ENCODE data around the gene PFN3. TPM values are rescaled to one million over a fixed set of nuclear protein-coding genes. Genes with fewer than 3 reads are reported as not detected.

The PFN3 gene
- total RNA-seq, 1 donor from 2014 or later = not detected

DNA sequence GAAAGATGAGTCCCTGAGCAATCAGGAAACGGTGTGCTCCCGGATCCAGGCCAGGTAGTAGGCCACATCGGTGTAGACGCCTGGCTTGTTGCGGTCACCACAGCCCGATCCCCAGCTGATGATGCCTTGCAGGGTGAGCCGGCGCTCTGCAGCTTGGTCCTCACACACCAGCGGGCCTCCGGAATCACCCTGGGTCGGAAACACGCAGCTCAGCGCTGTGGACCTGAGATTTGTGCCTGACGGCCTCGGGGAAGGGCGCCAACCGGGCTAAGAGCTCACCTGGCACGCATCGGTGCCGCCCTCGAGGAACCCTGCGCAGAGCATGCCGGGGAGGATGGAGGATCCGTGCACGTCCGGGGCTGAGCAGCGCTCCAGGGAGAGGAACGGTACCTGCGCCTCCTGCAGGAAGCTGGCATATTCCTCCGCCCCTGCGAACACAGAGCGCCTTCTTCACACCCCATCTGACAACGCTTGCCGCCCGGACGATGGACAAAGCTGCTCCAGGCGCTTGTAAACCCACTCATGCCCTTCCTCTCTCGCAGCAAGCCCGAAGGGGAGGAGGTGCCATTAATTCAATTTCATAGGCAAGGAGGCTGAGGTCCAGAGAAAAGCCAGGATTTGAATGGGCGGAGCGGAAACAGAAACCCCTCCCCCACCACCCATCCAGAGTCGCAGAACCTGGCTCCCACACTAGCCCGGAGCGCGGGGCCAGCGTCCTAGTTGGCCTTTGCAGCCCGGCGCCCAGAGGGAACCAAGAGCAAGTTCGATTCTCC lies 2.0 kb upstream of the PFN3 start:
- Histone ChIP-seq H3K36me3 (no peaks in the 10 kb centered on the region), H4K20me1 (ENCODE audit: low read depth) (no peaks in the 10 kb centered on the region), H3F3A (ENCODE audit: low read depth) (peaks cover 28% of the 10 kb centered on the region), H3K79me2 (ENCODE audit: low read depth) (no peaks in the 10 kb centered on the region), H3K27me3 (peaks cover 75% of the 10 kb centered on the region), H3K4me1 (peaks cover 15% of the 10 kb centered on the region), H3K27ac (no peak overlapping the region), H3K4me3 (peak overlapping the region; percentile 49), H3K4me2 (peak overlapping the region; percentile 96), H3K9ac (no peak overlapping the region), H3K9me3 (ENCODE audit: low read depth) (no peaks in the 10 kb centered on the region), H2AFZ (replicated peaks) (peak overlapping the region; percentile 90)
- Mint-ChIP-seq H3K4me1 (peaks cover 10% of the 10 kb centered on the region), H3K4me3 (peak overlapping the region; percentile 86), H3K9me3 (no peaks in the 10 kb centered on the region), H3K36me3 (no peaks in the 10 kb centered on the region), H3K27me3 (ENCODE audit: insufficient read depth, low read depth) (peaks cover 46% of the 10 kb centered on the region), H3K27ac (no peak overlapping the region)
- DNase-seq (ENCODE audit: low spot score) = peak; percentile 88
- TF ChIP-seq, protein P1, sequence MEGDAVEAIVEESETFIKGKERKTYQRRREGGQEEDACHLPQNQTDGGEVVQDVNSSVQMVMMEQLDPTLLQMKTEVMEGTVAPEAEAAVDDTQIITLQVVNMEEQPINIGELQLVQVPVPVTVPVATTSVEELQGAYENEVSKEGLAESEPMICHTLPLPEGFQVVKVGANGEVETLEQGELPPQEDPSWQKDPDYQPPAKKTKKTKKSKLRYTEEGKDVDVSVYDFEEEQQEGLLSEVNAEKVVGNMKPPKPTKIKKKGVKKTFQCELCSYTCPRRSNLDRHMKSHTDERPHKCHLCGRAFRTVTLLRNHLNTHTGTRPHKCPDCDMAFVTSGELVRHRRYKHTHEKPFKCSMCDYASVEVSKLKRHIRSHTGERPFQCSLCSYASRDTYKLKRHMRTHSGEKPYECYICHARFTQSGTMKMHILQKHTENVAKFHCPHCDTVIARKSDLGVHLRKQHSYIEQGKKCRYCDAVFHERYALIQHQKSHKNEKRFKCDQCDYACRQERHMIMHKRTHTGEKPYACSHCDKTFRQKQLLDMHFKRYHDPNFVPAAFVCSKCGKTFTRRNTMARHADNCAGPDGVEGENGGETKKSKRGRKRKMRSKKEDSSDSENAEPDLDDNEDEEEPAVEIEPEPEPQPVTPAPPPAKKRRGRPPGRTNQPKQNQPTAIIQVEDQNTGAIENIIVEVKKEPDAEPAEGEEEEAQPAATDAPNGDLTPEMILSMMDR (IDR thresholded peaks at IDR 0.05) = peak; percentile 65
- peak; percentile 3 for TF ChIP-seq EZH2 (IDR thresholded peaks at IDR 0.05)
- TF ChIP-seq EZH2phosphoT487 (IDR thresholded peaks at IDR 0.05) = no peak

DNA sequence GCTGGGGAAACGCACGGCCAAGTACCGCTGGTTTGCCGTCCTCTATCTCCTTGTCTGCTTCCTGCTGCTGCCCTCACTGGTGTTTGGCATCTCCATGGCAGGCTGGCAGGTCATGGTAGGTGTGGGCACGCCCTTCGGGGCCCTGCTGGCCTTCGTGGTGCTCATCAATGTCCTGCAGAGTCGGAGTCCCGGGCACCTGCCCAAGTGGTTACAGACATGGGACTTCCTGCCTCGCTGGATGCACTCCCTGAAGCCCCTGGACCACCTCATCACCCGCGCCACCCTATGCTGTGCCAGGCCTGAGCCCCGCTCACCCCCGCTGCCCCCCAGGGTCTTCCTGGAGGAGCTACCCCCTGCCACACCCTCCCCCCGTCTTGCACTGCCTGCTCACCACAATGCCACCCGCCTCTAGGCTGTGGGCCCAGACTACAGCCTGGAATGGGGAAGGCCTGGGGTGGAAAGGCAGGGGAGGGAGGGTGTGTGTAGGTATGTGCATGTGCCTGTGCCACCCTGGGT lies 2.5 kb downstream of the PFN3 start:
- peaks cover 23% of the 10 kb centered on the region for H3K27me3 Mint-ChIP-seq (ENCODE audit: insufficient read depth, low read depth)
- peaks cover 35% of the 10 kb centered on the region for H3K27me3 ChIP-seq
- peaks cover 8% of the 10 kb centered on the region for H3K4me1 Mint-ChIP-seq

DNA sequence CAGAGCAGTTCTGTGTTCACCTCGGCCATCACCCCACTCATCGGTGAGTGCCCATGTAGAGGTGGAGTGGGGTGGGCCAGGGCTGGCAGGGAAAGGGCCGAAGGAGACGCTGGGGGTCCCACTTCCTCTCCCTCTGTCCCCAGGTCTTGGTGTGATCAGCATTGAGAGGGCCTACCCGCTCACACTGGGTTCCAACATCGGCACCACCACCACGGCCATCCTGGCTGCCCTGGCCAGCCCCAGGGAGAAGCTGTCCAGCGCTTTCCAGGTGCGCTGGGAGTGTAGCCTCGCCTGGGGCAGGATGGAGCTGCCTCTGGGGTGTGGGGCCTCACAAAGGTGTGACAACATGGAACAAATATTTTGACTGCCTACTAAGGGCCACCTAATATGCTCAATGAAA lies 3.7 kb downstream of the PFN3 start:
- no peaks in the 10 kb centered on the region for H3K79me2 ChIP-seq (ENCODE audit: low read depth)
- H2AFZ ChIP-seq (replicated peaks) = no peak overlapping the region
- Mint-ChIP-seq H3K27me3 (ENCODE audit: insufficient read depth, low read depth) (peaks cover 13% of the 10 kb centered on the region), H3K4me1 (peaks cover under 1% of the 10 kb centered on the region), H3K9me3 (no peaks in the 10 kb centered on the region), H3K4me3 (no peak overlapping the region), H3K27ac (no peak overlapping the region), H3K36me3 (no peaks in the 10 kb centered on the region)
- no peaks in the 10 kb centered on the region for H4K20me1 ChIP-seq (ENCODE audit: low read depth)
- no peaks in the 10 kb centered on the region for H3K9me3 ChIP-seq (ENCODE audit: low read depth)
- no peaks in the 10 kb centered on the region for H3K4me1 ChIP-seq
- no peak overlapping the region for H3K4me2 ChIP-seq
- no peak overlapping the region for H3K4me3 ChIP-seq
- peaks cover 4% of the 10 kb centered on the region for H3F3A ChIP-seq (ENCODE audit: low read depth)
- DNase-seq (ENCODE audit: low spot score) = no peak
- H3K9ac ChIP-seq = no peak overlapping the region
- TF ChIP-seq, protein P1 (IDR thresholded peaks at IDR 0.05) = no peak
- TF ChIP-seq EZH2phosphoT487 (IDR thresholded peaks at IDR 0.05) (no peak), EZH2 (IDR thresholded peaks at IDR 0.05) (no peak)
- peaks cover 24% of the 10 kb centered on the region for H3K27me3 ChIP-seq
- H3K27ac ChIP-seq = no peak overlapping the region
- no peaks in the 10 kb centered on the region for H3K36me3 ChIP-seq

More for the DNA sequence above, 2.5 kb downstream of the PFN3 start:
- H3K36me3 ChIP-seq = no peaks in the 10 kb centered on the region
- no peak overlapping the region for H3K4me3 ChIP-seq
- peaks cover 4% of the 10 kb centered on the region for H3K4me1 ChIP-seq
- TF ChIP-seq, protein P1 (IDR thresholded peaks at IDR 0.05) = no peak
- TF ChIP-seq EZH2phosphoT487 (IDR thresholded peaks at IDR 0.05) (no peak), EZH2 (IDR thresholded peaks at IDR 0.05) (no peak)
- DNase-seq (ENCODE audit: low spot score) = no peak
- no peaks in the 10 kb centered on the region for H3K79me2 ChIP-seq (ENCODE audit: low read depth)
- H3K4me3 Mint-ChIP-seq = no peak overlapping the region
- H3K27ac ChIP-seq = no peak overlapping the region
- no peak overlapping the region for H3K27ac Mint-ChIP-seq
- no peak overlapping the region for H3K4me2 ChIP-seq
- H3K9me3 ChIP-seq (ENCODE audit: low read depth) = no peaks in the 10 kb centered on the region
- H3K9me3 Mint-ChIP-seq = no peaks in the 10 kb centered on the region
- peaks cover 15% of the 10 kb centered on the region for H3F3A ChIP-seq (ENCODE audit: low read depth)
- H4K20me1 ChIP-seq (ENCODE audit: low read depth) = no peaks in the 10 kb centered on the region
- H3K9ac ChIP-seq = no peak overlapping the region
- no peaks in the 10 kb centered on the region for H3K36me3 Mint-ChIP-seq
- H2AFZ ChIP-seq (replicated peaks) = no peak overlapping the region
